Stimulated activated effector memory CD8-positive, alpha-beta T cell treated with anti-CD3 and anti-CD28 coated beads, Interleukin-12 subunit alpha, Interleukin-12 subunit beta, amount 100 ng/mL, for 72 hours (primary cell): Measurements from ENCODE around the gene DIAPH3.

Experiments
- ATAC-seq: fragments of 150-1000 bp; cut with Tn5 transposase; 2 replicates; pipeline ENCODE4 v1.10.0; 2021
- DNase-seq, 2 donors: peaks; one replicate each; pipeline ENCODE4 v3.0.0; 2021 to 2022; ENCODE audit warnings: low spot score in 2 of 2
- H3K27ac Mint-ChIP-seq: one replicate; pipeline ENCODE4 v1.8.0; 2022; ENCODE audit warnings: mild to moderate bottlenecking, mixed read lengths
- H3K36me3 Mint-ChIP-seq: one replicate; pipeline ENCODE4 v1.8.0; 2022; ENCODE audit warnings: mild to moderate bottlenecking, mixed read lengths
- H3K4me1 Mint-ChIP-seq: one replicate; pipeline ENCODE4 v1.8.0; 2022; ENCODE audit warnings: mixed read lengths
- H3K4me3 Mint-ChIP-seq: one replicate; pipeline ENCODE4 v1.8.0; 2022; ENCODE audit warnings: mild to moderate bottlenecking, mixed read lengths
- H3K9me3 Mint-ChIP-seq: one replicate; pipeline ENCODE4 v1.8.0; 2022; ENCODE audit warnings: mixed read lengths

The DIAPH3 gene

GRCh38 chr13:59801107-59801880 is 362.4 kb downstream of the DIAPH3 start:
- no peaks in the 10 kb centered on the region for H3K4me1 Mint-ChIP-seq
- H3K4me3 Mint-ChIP-seq = no peak overlapping the region
- H3K9me3 Mint-ChIP-seq = no peaks in the 10 kb centered on the region
- no peak for DNase-seq
- ATAC-seq = no peak
- no peak overlapping the region for H3K27ac Mint-ChIP-seq
- H3K36me3 Mint-ChIP-seq = no peaks in the 10 kb centered on the region

- DNase-seq (no peak), ATAC-seq (no peak)
- no peak overlapping the region for H3K4me3 Mint-ChIP-seq
- H3K4me1 Mint-ChIP-seq = no peaks in the 10 kb centered on the region
- no peak overlapping the region for H3K27ac Mint-ChIP-seq
- H3K9me3 Mint-ChIP-seq = no peaks in the 10 kb centered on the region
- no peaks in the 10 kb centered on the region for H3K36me3 Mint-ChIP-seq
These were observed 370.6 kb downstream of the DIAPH3 start for GRCh38 chr13:59793107-59793506.

GRCh38 chr13:59790626-59791025 is 373.1 kb downstream of the DIAPH3 start:
- Mint-ChIP-seq H3K4me3 (no peak overlapping the region), H3K4me1 (no peaks in the 10 kb centered on the region), H3K27ac (no peak overlapping the region), H3K9me3 (no peaks in the 10 kb centered on the region), H3K36me3 (no peaks in the 10 kb centered on the region)
- ATAC-seq (no peak), DNase-seq (no peak)

- no peak for DNase-seq
- no peak for ATAC-seq
- Mint-ChIP-seq H3K9me3 (no peaks in the 10 kb centered on the region), H3K4me3 (no peak overlapping the region), H3K27ac (no peak overlapping the region), H3K36me3 (no peaks in the 10 kb centered on the region), H3K4me1 (no peaks in the 10 kb centered on the region)
These were observed 374.2 kb downstream of the DIAPH3 start for GRCh38 chr13:59789558-59789957.

GRCh38 chr13:59787679-59788078 is 376.0 kb downstream of the DIAPH3 start:
- no peak overlapping the region for H3K4me3 Mint-ChIP-seq

GRCh38 chr13:59782696-59783095 is 381.0 kb downstream of the DIAPH3 start:
- H3K27ac Mint-ChIP-seq = no peak overlapping the region
- no peak overlapping the region for H3K4me3 Mint-ChIP-seq
- no peaks in the 10 kb centered on the region for H3K4me1 Mint-ChIP-seq
- ATAC-seq (no peak), DNase-seq (no peak)
- no peaks in the 10 kb centered on the region for H3K36me3 Mint-ChIP-seq
- H3K9me3 Mint-ChIP-seq = no peaks in the 10 kb centered on the region

More at GRCh38 chr13:59787679-59788078, 376.0 kb downstream of the DIAPH3 start:
- no peaks in the 10 kb centered on the region for H3K4me1 Mint-ChIP-seq
- ATAC-seq (no peak), DNase-seq (no peak)
- H3K9me3 Mint-ChIP-seq = no peaks in the 10 kb centered on the region
- H3K36me3 Mint-ChIP-seq = no peaks in the 10 kb centered on the region
- H3K27ac Mint-ChIP-seq = no peak overlapping the region

- Mint-ChIP-seq H3K27ac (no peak overlapping the region), H3K9me3 (no peaks in the 10 kb centered on the region), H3K4me3 (no peak overlapping the region), H3K36me3 (no peaks in the 10 kb centered on the region), H3K4me1 (no peaks in the 10 kb centered on the region)
- no peak for ATAC-seq
- no peak for DNase-seq
These were observed 383.7 kb downstream of the DIAPH3 start for GRCh38 chr13:59780058-59780457.

- ATAC-seq = peak; percentile 42
- Mint-ChIP-seq H3K4me3 (no peak overlapping the region), H3K4me1 (no peaks in the 10 kb centered on the region), H3K27ac (no peak overlapping the region), H3K36me3 (no peaks in the 10 kb centered on the region), H3K9me3 (no peaks in the 10 kb centered on the region)
- DNase-seq = no peak
These were observed 386.6 kb downstream of the DIAPH3 start for GRCh38 chr13:59776924-59777690.

GRCh38 chr13:59774491-59774971 is 389.2 kb downstream of the DIAPH3 start:
- Mint-ChIP-seq H3K4me1 (no peaks in the 10 kb centered on the region), H3K4me3 (no peak overlapping the region), H3K27ac (no peak overlapping the region), H3K9me3 (no peaks in the 10 kb centered on the region), H3K36me3 (no peaks in the 10 kb centered on the region)
- DNase-seq (no peak), ATAC-seq (no peak)

- DNase-seq (no peak), ATAC-seq (no peak)
- H3K4me3 Mint-ChIP-seq = no peak overlapping the region
- no peak overlapping the region for H3K27ac Mint-ChIP-seq
- H3K9me3 Mint-ChIP-seq = no peaks in the 10 kb centered on the region
- no peaks in the 10 kb centered on the region for H3K4me1 Mint-ChIP-seq
- no peaks in the 10 kb centered on the region for H3K36me3 Mint-ChIP-seq
These were observed 392.5 kb downstream of the DIAPH3 start for GRCh38 chr13:59771272-59771671.

- Mint-ChIP-seq H3K9me3 (no peaks in the 10 kb centered on the region), H3K27ac (no peak overlapping the region), H3K4me1 (no peaks in the 10 kb centered on the region), H3K4me3 (no peak overlapping the region), H3K36me3 (no peaks in the 10 kb centered on the region)
- DNase-seq (no peak), ATAC-seq (no peak)
These were observed 393.3 kb downstream of the DIAPH3 start for GRCh38 chr13:59770451-59770850.

- no peaks in the 10 kb centered on the region for H3K4me1 Mint-ChIP-seq
- ATAC-seq (no peak), DNase-seq (no peak)
- H3K4me3 Mint-ChIP-seq = no peak overlapping the region
- no peaks in the 10 kb centered on the region for H3K36me3 Mint-ChIP-seq
- no peak overlapping the region for H3K27ac Mint-ChIP-seq
- H3K9me3 Mint-ChIP-seq = no peaks in the 10 kb centered on the region
These were observed 397.5 kb downstream of the DIAPH3 start for GRCh38 chr13:59766236-59766635.

GRCh38 chr13:59755632-59756290 is 408.0 kb downstream of the DIAPH3 start:
- Mint-ChIP-seq H3K9me3 (no peaks in the 10 kb centered on the region), H3K4me1 (no peaks in the 10 kb centered on the region), H3K4me3 (no peak overlapping the region), H3K36me3 (no peaks in the 10 kb centered on the region), H3K27ac (no peak overlapping the region)
- no peak for DNase-seq
- ATAC-seq = peak; percentile 43

GRCh38 chr13:59754411-59754810 is 409.3 kb downstream of the DIAPH3 start:
- H3K36me3 Mint-ChIP-seq = no peaks in the 10 kb centered on the region
- DNase-seq (no peak), ATAC-seq (no peak)
- H3K4me1 Mint-ChIP-seq = no peaks in the 10 kb centered on the region
- H3K4me3 Mint-ChIP-seq = no peak overlapping the region
- H3K9me3 Mint-ChIP-seq = no peaks in the 10 kb centered on the region
- no peak overlapping the region for H3K27ac Mint-ChIP-seq

GRCh38 chr13:59750860-59751259 is 412.9 kb downstream of the DIAPH3 start:
- DNase-seq (no peak), ATAC-seq (no peak)
- no peaks in the 10 kb centered on the region for H3K36me3 Mint-ChIP-seq
- no peak overlapping the region for H3K27ac Mint-ChIP-seq
- H3K4me3 Mint-ChIP-seq = no peak overlapping the region
- H3K9me3 Mint-ChIP-seq = no peaks in the 10 kb centered on the region
- H3K4me1 Mint-ChIP-seq = no peaks in the 10 kb centered on the region
